Spleen (tissue), 7 donors: ENCODE results near the gene TMEM269.

Experiments used
- POLR2A ChIP-seq, 3 donors: fragments of 450-650 bp; IDR thresholded peaks; one replicate each; pipeline ENCODE4 v1.5.1; 2017; ENCODE audit warnings: antibody characterized with exemption in 3 of 3, mild to moderate bottlenecking in 1 of 3
- POLR2AphosphoS5 ChIP-seq, 3 donors: sonication (generic); formaldehyde crosslinking; IDR thresholded peaks; one replicate each; pipeline ENCODE4 v1.5.1; 2017; ENCODE audit warnings: antibody characterized with exemption in 3 of 3
- TF ChIP-seq, protein P1 (sequence below), 11 experiments: fragments of 200-600 bp in 7 of 11; fragments of 450-650 bp in 4 of 11; sonication (generic) in 4 of 11; IDR thresholded peaks in 8 of 11; conservative IDR thresholded peaks in 3 of 11; 1 replicate in 7 of 11; 2 replicates in 4 of 11; pipeline versions ENCODE4 v1.4.0 to v1.8.0; 2016 to 2021; ENCODE audit warnings: antibody characterized with exemption in 11 of 11, inconsistent platforms in 4 of 11, mild to moderate bottlenecking in 1 of 11
- donor health status: DM: no; HTN: no; CAD: no; lungs with moderate emphysema.
- donor health status: DM: no; HTN: no; CAD: no.
- donor health status: DM: no; HTN: no; CAD: no.

DNA sequence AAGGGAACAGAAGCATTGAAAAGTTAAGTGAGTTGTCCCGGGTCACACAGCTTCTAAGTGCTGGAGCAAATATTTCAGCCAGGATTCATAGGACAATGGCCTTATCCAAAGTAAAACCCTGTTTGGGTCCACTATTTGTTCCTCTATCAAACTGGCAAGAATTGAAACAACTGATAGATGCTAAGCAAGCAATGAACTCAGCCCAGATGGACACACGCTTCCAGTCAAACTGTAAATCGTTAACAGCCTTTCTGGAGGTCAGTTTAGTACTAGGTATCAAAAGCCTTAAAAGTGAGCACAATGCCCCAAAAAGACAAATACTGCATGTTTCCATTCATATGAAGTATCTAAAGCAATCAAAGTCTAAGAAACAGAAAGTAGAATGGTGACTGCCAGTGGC is 33.2 kb downstream of the TMEM269 start:
- TF ChIP-seq, protein P1, sequence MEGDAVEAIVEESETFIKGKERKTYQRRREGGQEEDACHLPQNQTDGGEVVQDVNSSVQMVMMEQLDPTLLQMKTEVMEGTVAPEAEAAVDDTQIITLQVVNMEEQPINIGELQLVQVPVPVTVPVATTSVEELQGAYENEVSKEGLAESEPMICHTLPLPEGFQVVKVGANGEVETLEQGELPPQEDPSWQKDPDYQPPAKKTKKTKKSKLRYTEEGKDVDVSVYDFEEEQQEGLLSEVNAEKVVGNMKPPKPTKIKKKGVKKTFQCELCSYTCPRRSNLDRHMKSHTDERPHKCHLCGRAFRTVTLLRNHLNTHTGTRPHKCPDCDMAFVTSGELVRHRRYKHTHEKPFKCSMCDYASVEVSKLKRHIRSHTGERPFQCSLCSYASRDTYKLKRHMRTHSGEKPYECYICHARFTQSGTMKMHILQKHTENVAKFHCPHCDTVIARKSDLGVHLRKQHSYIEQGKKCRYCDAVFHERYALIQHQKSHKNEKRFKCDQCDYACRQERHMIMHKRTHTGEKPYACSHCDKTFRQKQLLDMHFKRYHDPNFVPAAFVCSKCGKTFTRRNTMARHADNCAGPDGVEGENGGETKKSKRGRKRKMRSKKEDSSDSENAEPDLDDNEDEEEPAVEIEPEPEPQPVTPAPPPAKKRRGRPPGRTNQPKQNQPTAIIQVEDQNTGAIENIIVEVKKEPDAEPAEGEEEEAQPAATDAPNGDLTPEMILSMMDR (IDR thresholded peaks at IDR 0.05 in 8 of 11, conservative IDR thresholded peaks at IDR 0.05 in 3 of 11), result no peak
- no peak for TF ChIP-seq POLR2AphosphoS5 (IDR thresholded peaks at IDR 0.05)
- TF ChIP-seq POLR2A (IDR thresholded peaks at IDR 0.05), result no peak
